HG02588 (cell line): ENCODE data around the gene CLVS2.

ENCODE experiments used
- ATAC-seq: cut with Tn5 transposase; IDR thresholded peaks from one replicate; pipeline ENCODE4 v1.9.1; 2021; ENCODE audit warnings: mild to moderate bottlenecking, moderate library complexity; ENCODE audit not compliant: unreplicated experiment

The CLVS2 gene

DNA sequence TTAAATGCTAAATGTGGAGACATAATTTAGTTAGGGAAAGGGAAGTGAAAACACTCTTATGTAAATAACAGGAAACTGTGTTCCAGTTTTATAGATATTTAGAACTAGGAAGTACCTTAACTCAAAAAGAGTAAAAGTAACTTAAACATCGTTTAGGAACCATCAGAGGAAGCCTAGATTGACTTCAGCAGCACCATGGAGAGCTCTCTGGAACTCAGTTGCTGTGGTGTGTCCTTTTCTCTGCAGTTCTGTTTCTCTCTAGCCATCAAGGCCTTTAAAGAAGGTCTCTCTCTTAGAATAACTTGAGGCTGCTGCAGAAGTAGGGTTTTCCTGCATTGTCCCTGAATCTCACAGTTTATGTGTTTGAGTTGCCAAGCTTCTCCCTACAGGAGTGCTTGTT lies 26.9 kb downstream of the CLVS2 start:
- ATAC-seq, result no peak

DNA sequence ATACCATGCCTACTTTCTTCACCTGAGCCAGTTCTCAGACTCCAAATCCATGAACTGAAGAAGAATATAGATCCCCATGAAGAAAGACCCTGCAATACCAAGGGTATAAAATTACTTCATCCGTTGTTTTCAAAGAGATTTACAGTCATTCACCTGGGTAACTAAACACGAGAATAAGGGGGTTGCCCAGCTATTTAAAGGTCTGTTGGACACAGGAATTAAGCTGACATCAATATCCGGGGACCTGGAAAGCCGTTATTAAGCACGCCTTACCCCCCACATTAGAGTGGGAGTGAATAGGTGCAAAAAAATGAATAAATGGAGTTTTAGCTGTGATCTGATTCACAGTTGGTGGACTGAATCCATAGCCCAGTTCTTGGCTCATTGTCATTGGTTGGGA lies 28.9 kb downstream of the CLVS2 start:
- ATAC-seq, result no peak

DNA sequence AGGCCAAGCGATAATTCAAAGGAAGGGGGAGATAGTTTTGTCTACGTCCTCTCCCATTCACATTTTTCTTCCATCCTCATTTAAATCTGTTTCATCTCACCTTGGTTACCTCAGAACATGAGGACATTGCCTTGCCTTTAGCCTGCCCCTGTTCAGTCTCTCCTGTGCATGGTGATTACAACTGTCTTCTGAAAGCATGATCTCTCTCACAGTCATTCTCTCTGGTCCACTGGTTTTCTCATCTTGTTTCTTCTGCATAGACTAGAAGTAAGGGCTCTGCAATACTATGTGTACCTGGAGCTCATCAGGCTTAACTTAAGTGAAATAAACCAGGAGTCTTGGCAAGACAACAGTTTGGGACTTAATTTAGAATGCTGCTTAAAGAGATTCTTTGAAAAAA lies 31.4 kb downstream of the CLVS2 start:
- no peak for ATAC-seq

DNA sequence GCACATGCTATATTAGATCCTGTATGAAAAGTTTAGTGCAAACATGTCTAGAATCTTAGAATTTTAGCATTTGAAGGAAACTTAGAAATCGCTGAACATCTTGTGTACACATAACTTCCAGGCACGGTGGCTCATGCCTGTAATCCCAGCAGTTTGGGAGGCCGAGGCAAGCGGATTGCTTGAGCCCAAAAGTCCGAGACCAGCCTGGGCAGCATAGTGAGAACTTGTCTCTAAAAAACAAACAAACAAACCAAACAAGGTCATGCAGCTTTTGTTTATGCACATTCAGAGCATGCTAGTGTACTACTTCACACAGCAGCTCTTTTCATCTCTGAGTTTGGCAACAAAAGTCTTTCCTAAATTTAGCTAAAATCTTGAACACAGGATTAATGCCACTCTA lies 32.2 kb downstream of the CLVS2 start:
- no peak for ATAC-seq

DNA sequence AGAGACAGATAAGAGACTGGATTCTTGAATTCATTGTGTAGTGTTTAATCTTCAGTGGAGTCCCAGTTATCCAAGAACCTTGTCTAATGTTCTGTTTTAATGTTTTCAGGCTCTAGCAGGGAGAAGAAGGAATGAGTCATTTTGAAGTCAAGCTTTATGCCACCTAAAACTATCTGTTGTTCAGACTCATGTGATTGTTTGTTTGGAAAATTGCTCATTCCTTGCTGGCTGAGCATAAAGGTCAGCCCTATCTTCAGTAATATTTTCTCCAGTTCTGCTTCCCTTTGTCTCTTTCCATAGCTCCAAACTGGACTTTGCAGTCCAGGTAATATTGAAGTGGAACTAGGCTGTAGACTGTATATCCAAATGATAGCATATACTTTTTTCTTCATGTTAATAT lies 34.2 kb downstream of the CLVS2 start:
- ATAC-seq, result no peak

DNA sequence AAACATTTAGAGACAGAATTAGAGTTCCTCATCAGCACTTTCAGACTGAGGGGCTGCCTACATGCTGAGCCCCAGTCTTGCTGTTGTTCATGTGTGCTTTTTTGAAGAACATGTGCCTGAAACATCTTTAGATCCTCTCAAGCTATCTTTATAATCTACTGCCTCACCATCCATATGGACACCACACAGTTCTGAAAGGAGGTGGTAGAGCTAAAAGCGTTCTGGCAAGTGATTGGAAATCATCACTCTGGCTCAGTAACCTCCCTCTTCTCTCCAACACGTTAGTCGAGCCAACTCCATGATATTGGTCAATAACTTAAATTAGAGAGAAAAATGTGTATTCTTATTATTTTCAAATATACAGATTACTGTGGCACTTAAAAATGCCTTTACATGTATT lies 40.6 kb downstream of the CLVS2 start:
- ATAC-seq, result no peak

DNA sequence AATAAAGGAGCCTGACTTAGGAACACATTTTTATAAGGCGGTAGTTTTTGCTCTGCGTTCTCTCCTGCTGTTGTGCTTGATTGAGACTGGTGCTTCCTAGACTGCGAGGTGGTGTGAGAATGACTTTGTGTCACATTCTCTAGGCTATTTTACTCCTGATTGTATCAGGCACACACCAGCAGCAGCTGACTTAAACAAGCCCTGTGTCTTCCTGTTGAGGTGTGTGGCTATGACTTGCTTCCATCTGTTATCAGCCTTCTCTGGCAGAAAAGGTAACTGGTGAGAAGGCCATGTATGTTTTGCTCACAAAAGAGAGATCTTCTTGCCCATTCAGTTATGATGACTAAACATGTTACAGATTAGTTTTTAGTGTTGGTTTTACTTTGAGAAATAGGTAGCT lies 43.4 kb downstream of the CLVS2 start:
- no peak for ATAC-seq

DNA sequence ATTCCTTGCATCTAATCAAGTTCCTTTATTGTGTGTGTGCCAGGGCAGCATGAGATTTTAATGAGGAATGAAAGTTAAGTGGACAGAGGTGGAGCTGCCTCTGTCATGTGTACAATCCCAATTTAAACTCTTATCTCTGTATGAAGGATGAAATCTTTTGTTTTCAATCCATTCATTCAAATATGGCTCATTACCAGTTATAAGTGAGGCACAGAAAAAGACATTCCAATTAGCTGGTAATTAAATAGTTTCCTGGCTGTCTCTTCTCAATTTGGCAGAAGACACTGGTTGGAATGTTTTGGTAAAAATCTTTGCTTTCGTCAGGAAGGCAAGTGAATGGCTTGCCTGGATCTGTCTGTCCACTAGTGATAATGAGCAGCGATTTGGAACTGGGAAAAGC lies 46.4 kb downstream of the CLVS2 start:
- ATAC-seq, result no peak

DNA sequence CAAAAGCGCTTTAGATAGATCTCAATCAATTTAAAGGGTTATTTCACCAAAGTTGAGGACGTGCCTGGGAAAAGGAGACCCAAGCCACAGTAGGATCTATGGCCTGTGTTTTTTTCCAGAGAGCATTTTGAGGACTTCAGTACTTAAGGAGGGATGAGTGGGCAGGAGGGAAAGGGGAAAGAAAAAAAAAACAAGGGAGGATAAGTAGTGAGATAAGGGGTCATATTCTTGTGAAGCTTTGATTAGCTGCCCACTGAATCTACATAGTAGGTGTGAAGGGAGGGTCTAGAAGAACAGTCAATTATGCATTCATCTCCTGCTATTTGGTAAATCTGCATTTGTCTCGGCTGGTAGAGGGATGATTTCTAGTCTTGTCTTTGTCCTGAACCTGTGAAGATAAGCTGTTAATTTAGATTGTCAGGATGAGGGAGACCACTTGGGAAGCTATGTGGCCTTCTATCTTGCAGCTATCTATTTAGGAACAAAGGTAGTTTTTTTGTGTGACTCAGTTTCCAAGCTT lies 48.4 kb downstream of the CLVS2 start:
- ATAC-seq, result no peak

DNA sequence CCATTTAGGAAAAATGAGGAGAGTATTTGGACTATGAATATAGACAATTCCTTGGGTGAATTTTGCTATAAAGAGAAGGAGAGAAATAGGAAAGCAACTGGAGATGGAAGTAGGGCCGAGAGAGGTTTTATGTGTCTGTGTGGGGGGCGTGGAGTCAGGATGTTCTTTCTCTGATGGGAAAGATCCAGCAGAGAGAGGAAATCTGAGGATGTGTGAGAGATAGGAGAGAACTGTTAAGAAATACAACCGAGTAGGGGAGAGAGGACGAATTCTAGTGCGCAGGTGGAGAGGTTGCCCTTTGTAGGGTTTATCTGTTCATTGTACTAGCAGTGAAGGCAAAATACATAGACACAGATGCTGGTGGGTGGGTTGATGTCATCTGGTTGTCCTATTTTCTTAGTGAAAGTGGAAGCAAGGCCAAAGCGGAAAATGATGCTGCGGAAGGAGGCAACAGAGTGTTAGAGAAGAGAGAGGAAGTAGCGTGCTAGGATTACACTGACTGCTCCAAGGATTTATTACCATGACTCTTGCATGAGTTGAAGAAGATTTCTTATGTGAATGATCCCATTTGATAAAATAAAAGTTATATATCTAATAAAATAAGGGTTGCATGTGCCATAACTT lies 57.7 kb downstream of the CLVS2 start:
- ATAC-seq, result no peak

DNA sequence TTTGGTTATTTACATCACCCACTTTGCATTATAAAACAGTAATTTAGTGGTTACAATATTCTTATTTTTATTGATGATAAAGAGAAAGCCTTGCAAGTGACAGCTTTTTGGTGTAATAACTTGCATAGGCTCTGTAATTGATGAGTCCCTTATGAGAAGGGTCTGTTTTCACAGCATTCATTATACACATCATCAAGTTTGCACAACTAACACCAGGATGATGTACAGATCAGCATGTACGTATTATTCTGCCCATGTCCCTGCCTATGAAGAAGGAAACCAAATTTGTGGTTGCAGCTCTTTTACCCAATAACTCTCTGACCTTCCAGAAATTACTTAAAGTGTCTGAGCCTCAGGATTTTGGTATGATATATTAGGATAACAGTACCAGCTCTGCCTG lies 59.2 kb downstream of the CLVS2 start:
- ATAC-seq, result no peak

DNA sequence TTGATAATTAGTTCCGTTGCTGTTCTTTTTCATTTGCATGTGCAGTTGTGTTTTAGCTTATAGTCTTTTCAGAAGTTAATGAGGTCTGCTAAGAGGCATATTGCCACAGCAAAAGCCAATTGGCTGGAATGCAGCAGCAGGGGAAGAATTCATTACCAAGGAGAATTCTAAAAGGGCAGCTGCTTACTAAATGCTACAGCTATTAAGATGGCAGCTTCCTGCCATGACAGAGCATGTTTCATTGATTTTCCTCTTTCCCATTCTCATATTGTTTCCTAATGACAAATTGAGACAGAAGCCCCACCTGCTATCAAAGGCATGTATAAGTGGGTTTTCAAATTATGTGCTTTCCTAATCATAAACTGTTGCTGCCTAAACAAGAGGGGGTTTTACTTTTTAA lies 66.6 kb downstream of the CLVS2 start:
- ATAC-seq, result no peak

DNA sequence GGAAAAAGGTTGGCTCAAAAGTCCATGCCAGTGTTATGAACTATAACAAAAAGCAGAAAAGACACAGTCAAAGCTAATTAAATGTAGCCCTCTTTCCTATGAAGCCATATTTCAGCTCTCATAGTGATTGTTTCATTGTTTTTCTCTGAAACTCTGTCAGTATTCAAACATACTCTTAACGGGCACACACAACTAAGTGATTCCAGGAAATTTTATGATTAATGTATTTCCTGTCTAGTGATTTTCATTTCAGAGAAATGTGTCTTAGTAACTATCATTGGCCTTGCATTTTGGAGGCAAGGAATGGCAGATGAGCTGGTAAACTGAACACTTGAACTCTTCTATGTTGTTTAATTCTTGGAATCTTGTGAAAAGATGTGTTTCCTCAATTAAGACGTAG lies 68.0 kb downstream of the CLVS2 start:
- ATAC-seq, result no peak

DNA sequence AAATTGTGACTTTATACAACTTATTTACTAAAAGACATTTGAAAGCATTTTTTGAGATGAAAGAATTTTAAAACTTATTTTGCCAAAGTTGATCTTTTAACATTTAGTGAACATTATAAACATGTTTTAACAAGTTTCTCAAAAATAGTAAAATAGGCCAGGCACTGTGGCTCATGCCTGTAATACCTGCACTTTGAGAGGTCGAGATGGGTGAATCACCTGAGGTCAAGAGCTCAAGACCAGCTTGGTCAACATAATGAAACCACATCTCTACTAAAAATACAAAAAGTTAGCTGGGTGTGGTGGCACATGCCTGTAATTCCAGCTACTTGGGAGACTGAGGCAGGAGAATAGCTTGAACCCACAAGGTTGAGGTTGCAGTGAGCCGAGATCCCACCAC lies 78.6 kb downstream of the CLVS2 start:
- no peak for ATAC-seq

DNA sequence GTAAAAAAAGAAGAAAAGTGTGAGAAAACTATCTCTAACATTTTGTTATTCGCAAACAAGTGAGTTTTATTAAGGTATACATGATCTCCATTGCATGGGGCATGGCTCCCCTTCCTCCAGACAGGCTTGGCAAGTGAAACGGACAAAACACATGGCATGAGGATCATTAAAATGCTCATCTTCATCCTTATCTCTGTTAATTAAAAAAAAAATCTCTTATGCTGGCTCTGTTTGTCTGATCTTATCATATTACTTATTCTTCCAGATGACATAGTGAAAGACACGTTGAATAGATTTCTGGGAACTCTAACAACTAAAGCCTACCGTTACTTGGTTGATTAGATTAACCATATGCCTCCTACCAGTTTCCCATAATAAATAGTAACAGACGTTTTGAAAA lies 89.4 kb downstream of the CLVS2 start:
- no peak for ATAC-seq

DNA sequence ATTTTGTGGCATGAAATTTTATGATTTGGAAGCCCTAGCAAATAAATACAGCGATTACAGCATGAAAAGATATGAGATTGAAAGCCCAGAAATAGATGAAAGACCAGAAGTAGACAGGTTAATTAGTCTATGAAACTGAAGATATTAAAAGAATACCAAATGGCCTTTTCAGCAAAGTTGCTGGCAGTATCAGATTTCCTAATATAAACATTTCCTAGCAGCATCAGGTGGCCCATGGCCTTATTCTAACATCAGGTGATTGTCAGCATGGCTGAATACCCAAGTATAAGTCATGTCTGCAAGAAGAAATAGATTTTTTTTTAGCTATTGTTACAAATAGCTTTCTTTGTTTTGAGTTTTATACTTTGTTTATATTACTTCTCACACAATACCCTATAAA lies 93.2 kb downstream of the CLVS2 start:
- no peak for ATAC-seq

DNA sequence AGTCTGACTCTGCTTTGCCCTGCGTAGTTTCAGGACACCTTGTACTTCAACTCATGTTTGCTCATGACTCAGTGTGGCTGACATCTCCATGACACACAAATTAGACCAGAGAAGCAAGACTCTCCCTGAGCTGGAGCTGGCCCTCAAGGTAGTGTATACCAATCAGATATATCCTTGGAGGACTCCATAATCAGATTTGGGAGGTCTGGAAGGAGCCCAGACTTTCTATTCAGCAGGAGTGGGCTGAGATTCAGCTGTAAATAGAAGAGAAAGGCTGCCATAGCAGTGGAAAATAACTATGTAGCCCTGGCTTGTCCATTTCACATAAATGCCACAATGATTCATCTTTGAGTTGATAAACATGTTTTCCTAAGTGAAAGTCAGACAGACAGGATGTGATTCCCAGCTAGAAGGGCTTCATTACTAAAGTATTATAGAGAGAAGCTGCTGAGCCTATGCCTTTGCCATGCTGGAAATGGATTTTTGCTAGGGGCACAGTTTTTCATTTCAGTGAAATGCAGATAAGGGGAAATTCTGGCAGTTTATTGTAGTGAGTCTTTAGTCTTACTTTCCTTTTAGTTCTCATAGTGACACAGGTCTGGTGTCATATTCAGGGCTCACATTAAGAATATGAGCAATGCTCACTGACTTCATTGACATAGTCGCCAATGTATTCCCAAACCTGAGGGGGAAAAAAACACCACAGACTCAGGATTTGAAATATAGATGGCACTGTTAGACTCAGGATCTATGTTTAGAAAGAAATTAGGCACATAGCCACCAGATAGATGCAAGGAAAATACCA lies 95.3 kb downstream of the CLVS2 start:
- no peak for ATAC-seq

DNA sequence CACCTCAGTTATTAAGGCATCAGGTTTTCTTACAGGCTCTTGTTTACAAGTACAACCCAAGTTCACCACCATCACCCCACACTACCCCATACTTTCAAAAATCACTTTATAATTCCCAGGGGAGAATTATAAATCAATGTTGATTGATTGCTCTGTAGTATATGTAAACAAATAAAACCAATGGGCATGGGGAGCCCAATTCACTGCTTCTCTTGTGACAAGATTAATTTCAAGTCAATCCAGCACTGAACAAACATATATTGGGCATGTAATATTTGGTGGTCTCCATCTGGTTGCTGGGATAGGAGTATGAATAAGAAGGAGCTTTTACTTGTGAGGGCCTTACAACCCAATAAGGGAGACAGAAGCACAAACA lies 95.8 kb downstream of the CLVS2 start:
- no peak for ATAC-seq

DNA sequence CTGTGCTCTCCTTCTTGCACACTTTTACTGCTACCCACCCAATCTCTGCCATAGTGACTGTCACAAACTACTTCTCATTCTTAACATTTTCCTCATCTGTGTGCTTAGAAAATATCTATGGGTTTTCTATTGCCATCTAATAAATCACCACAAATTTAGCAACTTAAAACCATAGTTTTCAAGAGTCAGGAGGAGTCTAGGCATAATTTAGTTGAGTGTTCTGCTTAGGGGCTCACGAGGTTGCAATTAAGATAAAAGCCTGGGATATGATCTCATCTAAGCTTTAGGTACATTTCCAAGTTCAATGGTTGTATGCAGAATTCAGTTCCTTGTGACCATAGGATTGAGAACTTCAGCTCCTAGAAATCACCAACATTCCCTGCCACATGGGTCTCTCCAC lies 98.8 kb downstream of the CLVS2 start:
- no peak for ATAC-seq

DNA sequence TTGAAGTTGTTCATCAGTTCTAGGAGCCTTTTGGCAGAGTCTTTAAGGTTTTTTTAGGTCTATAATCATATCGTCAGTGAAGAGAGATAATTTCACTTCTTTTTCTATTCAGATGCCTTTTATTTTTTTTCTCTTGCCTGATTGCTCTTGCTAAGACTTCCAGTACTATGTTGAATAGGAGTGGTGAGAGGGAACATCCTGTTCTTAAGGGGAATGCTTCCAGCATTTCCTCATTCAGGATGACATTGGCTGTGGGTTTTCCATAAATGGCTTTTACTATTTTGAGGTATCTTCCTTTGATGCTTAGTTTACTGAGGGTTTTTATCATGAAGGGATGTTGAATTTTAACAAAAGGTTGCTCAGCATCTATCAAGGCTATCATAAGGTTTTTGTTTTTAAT lies 109.5 kb downstream of the CLVS2 start:
- ATAC-seq, result no peak

DNA sequence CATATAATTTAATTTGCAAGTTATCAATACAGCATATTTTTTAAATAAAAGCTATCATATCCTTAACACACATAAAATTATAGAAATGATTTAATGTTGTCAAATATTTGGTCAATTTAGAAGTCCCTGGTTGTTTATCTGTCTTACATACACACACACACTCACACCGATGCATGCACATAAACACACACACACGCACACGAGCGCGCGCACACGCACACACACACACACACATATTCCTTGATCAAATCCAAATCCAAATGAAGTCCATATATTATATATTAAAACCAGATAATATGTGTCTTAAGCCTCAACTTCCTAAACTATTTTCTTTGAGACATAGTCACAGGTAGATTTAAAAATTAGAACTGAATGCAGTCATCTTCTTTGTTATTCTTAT lies 120.3 kb downstream of the CLVS2 start:
- ATAC-seq, result no peak

DNA sequence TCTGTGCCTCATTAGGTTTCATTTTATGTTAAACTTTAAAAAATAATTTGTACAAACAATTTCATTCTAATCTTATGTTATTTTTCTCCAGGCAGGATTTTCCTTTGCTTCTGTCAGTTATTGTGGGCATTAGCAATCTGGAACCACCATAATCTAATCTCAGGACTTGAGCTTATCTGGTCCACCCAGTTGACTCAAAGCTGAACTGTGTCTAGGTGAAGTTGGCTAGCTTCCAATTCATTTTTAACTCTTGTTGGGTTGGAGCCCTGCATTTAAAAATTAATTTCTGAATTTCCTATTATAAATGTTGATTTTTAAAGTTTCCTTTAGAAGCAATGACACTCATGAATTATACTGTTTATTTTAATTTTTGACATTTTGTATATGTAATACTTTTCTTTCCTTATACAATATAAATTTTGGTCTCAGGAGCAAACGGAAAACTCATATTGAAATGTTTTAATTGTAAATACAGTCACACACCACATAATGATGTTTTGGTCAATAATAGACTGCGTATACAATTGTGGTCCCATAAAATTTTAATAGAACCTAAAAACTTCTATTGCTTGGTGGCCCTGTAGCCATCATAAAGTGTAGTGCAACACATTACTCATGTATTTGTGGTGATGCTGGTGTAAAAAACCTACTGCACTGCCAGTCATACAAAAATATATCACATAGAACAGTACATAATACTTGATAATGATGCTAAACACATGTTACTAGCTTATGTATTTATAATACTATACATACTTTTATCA lies 121.3 kb downstream of the CLVS2 start:
- no peak for ATAC-seq
